K562 (cell line): ENCODE measurements around the gene AIFM3. TPM values are rescaled to one million over a fixed set of nuclear protein-coding genes. Genes with fewer than 3 reads are reported as not detected.

Experiments
- ATAC-seq: fragments of 200-7000 bp; cut with Tn5 transposase; 3 replicates; pipeline ENCODE4 v1.9.1; 2020; ENCODE audit warnings: moderate library complexity
- BruUV-seq: library from RNA; stranded (reverse); fragments of 400-500 nt; replicated peaks from 2 replicates; lab custom pipeline; 2021; lab: Mats Ljungman, UMichigan
- CTCF ChIA-PET: fragments of 300-600 bp; formaldehyde crosslinking; extraction: SDS; loops from one replicate; lab custom pipeline; 2021; ENCODE audit warnings: low intra/inter-chr PET ratio; lab: Yijun Ruan, JAX
- POLR2A ChIA-PET: fragments of 300-600, 350-650 bp; sonication (Branson Sonifier 250); formaldehyde crosslinking; extraction: SDS; loops from one replicate; lab custom pipeline; 2021; ENCODE audit warnings: antibody characterized with exemption, inconsistent platforms; lab: Yijun Ruan, JAX
- DNase-seq, 4 experiments: peaks; one replicate each; pipeline versions ENCODE4 v3.0.0 to v3.0.0-alpha.2; 2011 to 2018; ENCODE audit warnings: low spot score in 3 of 4, mixed read lengths in 3 of 4; ENCODE audit errors: extremely low read depth in 1 of 4
- FAIRE-seq: peaks from 2 replicates; lab custom pipeline; 2011; peaks lifted over from hg19 to GRCh38; lab: Jason Lieb, UNC
- H2AFZ ChIP-seq: 2 replicates; pipeline ENCODE4 v1.6.0; 2011; ENCODE audit warnings: low read depth, low read length, control low read depth, inconsistent platforms
- H3K27ac ChIP-seq: fragments of 200-600 bp; 3 replicates; pipeline ENCODE4 v1.8.0; 2011; ENCODE audit warnings: low read depth, mild to moderate bottlenecking, control low read depth, inconsistent platforms, low read length, moderate library complexity, mixed read lengths; ENCODE audit errors: extremely low read depth
- H3K27me3 ChIP-seq, 2 experiments: fragments of 300-600 bp in 1 of 2; 2 replicates in 1 of 2; 3 replicates in 1 of 2; pipeline versions ENCODE4 v1.6.0 to v1.8.0; 2011; ENCODE audit warnings: inconsistent platforms in 2 of 2, low read length in 2 of 2, mild to moderate bottlenecking in 1 of 2, mixed read lengths in 1 of 2, moderate library complexity in 1 of 2; ENCODE audit not compliant: control insufficient read depth in 2 of 2, insufficient read depth in 2 of 2
- H3K36me3 ChIP-seq: fragments of 300-600 bp; 3 replicates; pipeline ENCODE4 v1.8.0; 2011; ENCODE audit warnings: mild to moderate bottlenecking, low read length, inconsistent platforms; ENCODE audit not compliant: control insufficient read depth, insufficient read depth
- H3K4me1 ChIP-seq, 2 experiments: fragments of 200-600 bp in 1 of 2; replicated peaks in 1 of 2; 2 replicates in 1 of 2; 3 replicates in 1 of 2; pipeline versions ENCODE4 v1.5.1 to v1.8.0; 2011; ENCODE audit warnings: inconsistent platforms in 2 of 2, low read length in 2 of 2, mild to moderate bottlenecking in 1 of 2, mixed read lengths in 1 of 2, moderate library complexity in 1 of 2; ENCODE audit not compliant: control insufficient read depth in 2 of 2, insufficient read depth in 2 of 2
- H3K4me2 ChIP-seq: 2 replicates; pipeline ENCODE4 v1.6.1; 2011; ENCODE audit warnings: low read length, control low read depth, inconsistent platforms, mixed read lengths; ENCODE audit not compliant: insufficient read depth
- H3K4me3 ChIP-seq: fragments of 200-600 bp; sonication (generic), shearing (Covaris generic); 2 replicates; pipeline ENCODE4 v1.5.1; 2016; ENCODE audit warnings: control low read depth, inconsistent platforms
- H3K79me2 ChIP-seq: fragments of 200-600 bp; 3 replicates; pipeline ENCODE4 v1.8.0; 2011; ENCODE audit warnings: low read length, inconsistent platforms; ENCODE audit not compliant: control insufficient read depth, insufficient read depth
- H3K9ac ChIP-seq, 2 experiments: 2 replicates each; pipeline versions ENCODE4 v1.6.0 to v1.6.1; 2011; ENCODE audit warnings: low read depth in 2 of 2, low read length in 2 of 2, control low read depth in 1 of 2, inconsistent platforms in 1 of 2, mild to moderate bottlenecking in 1 of 2, mixed read lengths in 1 of 2; ENCODE audit not compliant: insufficient read depth in 1 of 2
- H3K9me1 ChIP-seq: one replicate; pipeline ENCODE4 v1.6.0; 2011; ENCODE audit warnings: inconsistent platforms, mild to moderate bottlenecking, low read length, moderate library complexity; ENCODE audit not compliant: control insufficient read depth, insufficient read depth
- H3K9me3 ChIP-seq: replicated peaks from 2 replicates; pipeline ENCODE4 v1.5.1; 2011; ENCODE audit warnings: low read depth, low read length, inconsistent platforms; ENCODE audit not compliant: control insufficient read depth, insufficient read depth
- H4K20me1 ChIP-seq: replicated peaks from 2 replicates; pipeline ENCODE4 v1.6.1; 2011; ENCODE audit warnings: low read length, inconsistent platforms, mixed read lengths; ENCODE audit not compliant: control insufficient read depth, insufficient read depth
- BCL6 ChIP-seq: fragments of 250-450 bp; sonication (Bioruptor Pico); IDR thresholded peaks from 2 replicates; pipeline ENCODE4 v1.4.0; 2020
- FUS ChIP-seq: fragments of 200-400 bp; formaldehyde crosslinking; optimal IDR thresholded peaks from 2 replicates; pipeline ENCODE3; 2017; ENCODE audit warnings: low read depth, low read length
- SMARCC2 ChIP-seq: fragments of 450-650 bp; IDR thresholded peaks from 2 replicates; pipeline ENCODE4 v1.6.1; 2017; ENCODE audit warnings: antibody characterized with exemption, moderate library complexity, mild to moderate bottlenecking, low read depth
- SNIP1 ChIP-seq: fragments of 450-650 bp; IDR thresholded peaks from 2 replicates; pipeline ENCODE4 v1.7.1; 2017; ENCODE audit warnings: low read depth, mild to moderate bottlenecking
- SREBF1 ChIP-seq: fragments of 150-350 bp; IDR thresholded peaks from 2 replicates; pipeline ENCODE4 v1.6.1; 2014; ENCODE audit warnings: antibody characterized with exemption, low read depth, low read length, borderline replicate concordance
- WGBS: fragments of 100-300 bp; shearing (Covaris generic); methylation state at CpG from one replicate; pipeline ENCODE4 v1.1.6; 2016; ENCODE audit warnings: low coverage, mixed read lengths; ENCODE audit not compliant: insufficient coverage; ENCODE audit errors: missing lambda C conversion rate; 5-methylcytosine and 5-hydroxymethylcytosine counted together
- in situ Hi-C: fragments of 300-500 bp; cut with MboI; formaldehyde crosslinking; loops from 4 replicates; pipeline ENCODE4 v1.15.0; 2018; ENCODE audit warnings: inconsistent platforms, mixed read lengths
- intact Hi-C: fragments of 100-400 bp; cut with micrococcal nuclease; formaldehyde crosslinking; loops from 2 replicates; pipeline ENCODE4 v1.14.2; 2022
- polyA plus RNA-seq, 8 experiments: library from polyadenylated mRNA; depleted of rRNA in 4 of 8; stranded (reverse) in 5 of 8; unstranded in 3 of 8; fragments of >200 nt; fragmentation: Nextera tagmentation in 2 of 8; fragmentation: Illumina TruSeq in 1 of 8; extraction: Ambion mirVana in 2 of 8; extraction: Trizol in 1 of 8; gene quantifications; 2 replicates each; pipeline versions ENCODE4 v1.2.1 to v1.2.3, GENCODE V29; 2011 to 2014; ENCODE audit warnings: inconsistent platforms in 1 of 8, missing spikeins in 1 of 8
- total RNA-seq, 7 experiments: library from RNA; depleted of rRNA in 6 of 7; stranded (reverse); fragments of >200 nt in 6 of 7; fragmentation: Illumina TruSeq in 2 of 7; extraction: Trizol in 2 of 7; gene quantifications; 2 replicates each; pipeline versions ENCODE4 v1.2.1 to v1.2.3, GENCODE V29; 2011 to 2021; ENCODE audit warnings: low replicate concordance in 1 of 7
- TF ChIP-seq, protein P1 (sequence below), 2 experiments: fragments of 450-650 bp in 1 of 2; sonication (generic) in 1 of 2; formaldehyde crosslinking in 1 of 2; IDR thresholded peaks in 1 of 2; conservative IDR thresholded peaks in 1 of 2; 2 replicates each; pipeline versions ENCODE4 v1.6.1 to v1.8.1; 2016 to 2023; ENCODE audit warnings: mild to moderate bottlenecking in 2 of 2, moderate library complexity in 2 of 2, inconsistent platforms in 1 of 2, missing genetic modification reagents in 1 of 2
- TF ChIP-seq, protein P2 (sequence below): IDR thresholded peaks from 3 replicates; pipeline ENCODE4 v1.6.1; 2011; ENCODE audit warnings: borderline replicate concordance, mild to moderate bottlenecking; ENCODE audit not compliant: insufficient read length, insufficient read depth
- TF ChIP-seq, protein P3 (sequence below), 2 experiments: fragments of 450-650 bp; formaldehyde crosslinking in 1 of 2; IDR thresholded peaks; 2 replicates each; pipeline versions ENCODE4 v1.4.0 to v1.6.1; 2014 to 2020; ENCODE audit warnings: mild to moderate bottlenecking in 2 of 2, borderline replicate concordance in 1 of 2, low read depth in 1 of 2

AIFM3 gene
- total and polyA plus RNA-seq, 9 of the 15 experiments (the other 6 are each of a cell fraction or from before 2014, with no cell fraction given) = 0.03 to 0.20 (median 0.07) TPM; not detected in 1

DNA sequence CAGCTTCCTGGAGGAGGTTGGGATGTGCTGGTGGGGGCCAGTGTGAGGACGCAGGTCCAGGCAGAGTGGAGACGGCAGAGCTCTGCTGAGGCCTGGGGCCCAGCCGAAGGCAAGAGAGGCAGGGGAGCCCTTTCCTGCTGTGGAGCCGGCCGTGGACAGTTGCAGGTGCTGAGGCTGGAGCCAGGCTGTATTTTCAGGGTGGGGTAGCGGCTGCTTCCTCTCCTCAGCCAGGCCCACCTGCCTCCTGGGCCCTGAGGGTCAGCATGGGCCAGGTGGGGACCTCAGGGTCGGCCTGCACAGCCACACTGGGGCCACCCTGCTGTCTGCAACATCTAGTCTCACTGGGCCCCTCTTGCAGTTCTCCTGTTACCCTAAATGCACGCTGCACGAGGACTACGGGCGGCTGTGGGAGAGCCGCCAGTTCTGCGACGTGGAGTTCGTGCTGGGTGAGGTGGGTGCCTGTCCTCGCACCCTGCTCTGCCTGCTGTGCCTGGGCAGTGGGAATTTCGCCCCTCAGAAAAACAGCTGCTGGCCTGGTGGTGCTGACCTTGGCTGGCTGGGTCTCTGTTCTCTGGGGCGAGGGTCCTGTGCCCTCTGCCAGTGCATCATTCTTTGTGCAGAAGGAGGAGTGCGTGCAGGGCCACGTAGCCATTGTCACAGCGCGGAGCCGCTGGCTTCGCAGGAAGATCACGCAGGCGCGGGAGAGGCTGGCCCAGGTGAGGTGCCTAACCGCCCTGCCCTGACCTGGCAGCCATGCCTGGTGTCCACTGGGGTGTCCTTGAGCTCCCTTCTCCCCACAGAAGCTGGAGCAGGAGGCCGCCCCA lies 26.5 kb downstream of the AIFM3 start:
- peaks cover 7% of the 10 kb centered on the region for H3K9me1 ChIP-seq
- H3K27me3 ChIP-seq = no peaks in the 10 kb centered on the region
- no peaks in the 10 kb centered on the region for H3K79me2 ChIP-seq
- no TSS peak for BruUV-seq
- intact Hi-C loops (no loop called here), in situ Hi-C loops (no loop called here)
- no peak overlapping the region for H3K4me3 ChIP-seq
- H3K36me3 ChIP-seq = peaks cover 95% of the 10 kb centered on the region; the same call in 2 of the 3 replicates
- POLR2A ChIA-PET = interaction anchor here (0.6 to 17.9 kb wide), 7 partner anchors 9 to 111 kb away, joined by 4 to 451 read pairs (median 5); partner anchors contain the start of genes AIFM3, LZTR1, P2RX6 and THAP7
- H3K4me2 ChIP-seq = no peak overlapping the region
- ATAC-seq = no peak
- H3K9me3 ChIP-seq = no peaks in the 10 kb centered on the region
- H3K4me1 ChIP-seq = peaks cover 0 to 80% of the 10 kb centered on the region in 2 experiments; a peak in 2 of 5 replicates
- FAIRE-seq = no peak
- WGBS = 92% methylated on average over 29 of the region's 29 CpGs
- peaks cover 31% of the 10 kb centered on the region; the same call in 1 of the 2 replicates for H4K20me1 ChIP-seq
- CTCF ChIA-PET = no interaction called here
- H3K9ac ChIP-seq = peak overlapping the region in 1 of 2 experiments; percentile 15; a peak in 2 of 4 replicates
- DNase-seq = no peak
- no peak overlapping the region for H2AFZ ChIP-seq
- H3K27ac ChIP-seq = no peak overlapping the region
- TF ChIP-seq SNIP1 (no peak), SMARCC2 (no peak), BCL6 (no peak), FUS (no peak), SREBF1 (no peak)
- TF ChIP-seq, protein P1, sequence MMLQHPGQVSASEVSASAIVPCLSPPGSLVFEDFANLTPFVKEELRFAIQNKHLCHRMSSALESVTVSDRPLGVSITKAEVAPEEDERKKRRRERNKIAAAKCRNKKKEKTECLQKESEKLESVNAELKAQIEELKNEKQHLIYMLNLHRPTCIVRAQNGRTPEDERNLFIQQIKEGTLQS (IDR thresholded peaks at IDR 0.05) = no peak
- TF ChIP-seq, protein P1 (CRISPR knock-in tag; conservative IDR thresholded peaks at IDR 0.05) = no peak
- TF ChIP-seq, protein P2, sequence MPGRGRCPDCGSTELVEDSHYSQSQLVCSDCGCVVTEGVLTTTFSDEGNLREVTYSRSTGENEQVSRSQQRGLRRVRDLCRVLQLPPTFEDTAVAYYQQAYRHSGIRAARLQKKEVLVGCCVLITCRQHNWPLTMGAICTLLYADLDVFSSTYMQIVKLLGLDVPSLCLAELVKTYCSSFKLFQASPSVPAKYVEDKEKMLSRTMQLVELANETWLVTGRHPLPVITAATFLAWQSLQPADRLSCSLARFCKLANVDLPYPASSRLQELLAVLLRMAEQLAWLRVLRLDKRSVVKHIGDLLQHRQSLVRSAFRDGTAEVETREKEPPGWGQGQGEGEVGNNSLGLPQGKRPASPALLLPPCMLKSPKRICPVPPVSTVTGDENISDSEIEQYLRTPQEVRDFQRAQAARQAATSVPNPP = no peak
- TF ChIP-seq, protein P3, sequence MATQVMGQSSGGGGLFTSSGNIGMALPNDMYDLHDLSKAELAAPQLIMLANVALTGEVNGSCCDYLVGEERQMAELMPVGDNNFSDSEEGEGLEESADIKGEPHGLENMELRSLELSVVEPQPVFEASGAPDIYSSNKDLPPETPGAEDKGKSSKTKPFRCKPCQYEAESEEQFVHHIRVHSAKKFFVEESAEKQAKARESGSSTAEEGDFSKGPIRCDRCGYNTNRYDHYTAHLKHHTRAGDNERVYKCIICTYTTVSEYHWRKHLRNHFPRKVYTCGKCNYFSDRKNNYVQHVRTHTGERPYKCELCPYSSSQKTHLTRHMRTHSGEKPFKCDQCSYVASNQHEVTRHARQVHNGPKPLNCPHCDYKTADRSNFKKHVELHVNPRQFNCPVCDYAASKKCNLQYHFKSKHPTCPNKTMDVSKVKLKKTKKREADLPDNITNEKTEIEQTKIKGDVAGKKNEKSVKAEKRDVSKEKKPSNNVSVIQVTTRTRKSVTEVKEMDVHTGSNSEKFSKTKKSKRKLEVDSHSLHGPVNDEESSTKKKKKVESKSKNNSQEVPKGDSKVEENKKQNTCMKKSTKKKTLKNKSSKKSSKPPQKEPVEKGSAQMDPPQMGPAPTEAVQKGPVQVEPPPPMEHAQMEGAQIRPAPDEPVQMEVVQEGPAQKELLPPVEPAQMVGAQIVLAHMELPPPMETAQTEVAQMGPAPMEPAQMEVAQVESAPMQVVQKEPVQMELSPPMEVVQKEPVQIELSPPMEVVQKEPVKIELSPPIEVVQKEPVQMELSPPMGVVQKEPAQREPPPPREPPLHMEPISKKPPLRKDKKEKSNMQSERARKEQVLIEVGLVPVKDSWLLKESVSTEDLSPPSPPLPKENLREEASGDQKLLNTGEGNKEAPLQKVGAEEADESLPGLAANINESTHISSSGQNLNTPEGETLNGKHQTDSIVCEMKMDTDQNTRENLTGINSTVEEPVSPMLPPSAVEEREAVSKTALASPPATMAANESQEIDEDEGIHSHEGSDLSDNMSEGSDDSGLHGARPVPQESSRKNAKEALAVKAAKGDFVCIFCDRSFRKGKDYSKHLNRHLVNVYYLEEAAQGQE (IDR thresholded peaks at IDR 0.05; ENCODE audit: borderline replicate concordance) = no peak
- TF ChIP-seq, protein P3 (CRISPR knock-in tag; IDR thresholded peaks at IDR 0.05; ENCODE audit: low read depth) = no peak
